DND-41 (cell line): Measurements from ENCODE around the gene FAXDC2.

ENCODE experiments used
- ATAC-seq: fragments of 200-7000 bp; cut with Tn5 transposase; 3 replicates; pipeline ENCODE4 v1.9.1; 2021; ENCODE audit warnings: low read depth; ENCODE audit not compliant: insufficient read depth
- DNase-seq: peaks from one replicate; pipeline ENCODE4 v3.0.0-alpha.2; 2020
- H2AFZ ChIP-seq: 2 replicates; pipeline ENCODE4 v1.6.0; 2012; ENCODE audit warnings: low read depth, low read length
- H3K27ac ChIP-seq: 2 replicates; pipeline ENCODE4 v1.5.1; 2012; ENCODE audit warnings: low read length, inconsistent platforms
- H3K27me3 ChIP-seq: fragments of 200-600 bp; sonication (generic); 2 replicates; pipeline ENCODE4 v1.6.0; 2012; ENCODE audit warnings: low read length, mild to moderate bottlenecking, inconsistent platforms; ENCODE audit not compliant: insufficient read depth, poor library complexity
- H3K36me3 ChIP-seq: 2 replicates; pipeline ENCODE4 v1.5.1; 2012; ENCODE audit warnings: low read length, inconsistent platforms; ENCODE audit not compliant: insufficient read depth
- H3K4me1 ChIP-seq: 2 replicates; pipeline ENCODE4 v1.5.1; 2012; ENCODE audit warnings: mild to moderate bottlenecking, low read length; ENCODE audit not compliant: insufficient read depth
- H3K4me2 ChIP-seq: 2 replicates; pipeline ENCODE4 v1.6.0; 2012; ENCODE audit warnings: mild to moderate bottlenecking, moderate library complexity, low read length, inconsistent platforms; ENCODE audit not compliant: insufficient read depth
- H3K4me3 ChIP-seq, 2 experiments: fragments of 200-600 bp in 1 of 2; shearing (Covaris generic) in 1 of 2; 2 replicates each; pipeline ENCODE4 v1.5.1; 2012 to 2016; ENCODE audit warnings: inconsistent platforms in 2 of 2, low read length in 2 of 2, mild to moderate bottlenecking in 2 of 2, low read depth in 1 of 2, moderate library complexity in 1 of 2
- H3K79me2 ChIP-seq: 2 replicates; pipeline ENCODE4 v1.6.0; 2012; ENCODE audit warnings: low read length, inconsistent platforms; ENCODE audit not compliant: insufficient read depth
- H3K9ac ChIP-seq: 2 replicates; pipeline ENCODE4 v1.6.0; 2012; ENCODE audit warnings: low read depth, mild to moderate bottlenecking, inconsistent platforms, low read length, moderate library complexity
- H3K9me3 ChIP-seq: 2 replicates; pipeline ENCODE4 v1.5.1; 2012; ENCODE audit warnings: low read length, moderate library complexity, mild to moderate bottlenecking, inconsistent platforms; ENCODE audit not compliant: insufficient read depth, severe bottlenecking
- H4K20me1 ChIP-seq: 2 replicates; pipeline ENCODE4 v1.6.0; 2012; ENCODE audit warnings: low read length; ENCODE audit not compliant: insufficient read depth
- EZH2 ChIP-seq: IDR thresholded peaks from 3 replicates; pipeline ENCODE4 v1.6.1; 2012; ENCODE audit warnings: borderline replicate concordance, low read depth, mild to moderate bottlenecking, moderate library complexity, low read length, inconsistent platforms; ENCODE audit not compliant: severe bottlenecking
- TF ChIP-seq, protein P1 (sequence below): IDR thresholded peaks from 2 replicates; pipeline ENCODE4 v1.5.1; 2012; ENCODE audit warnings: borderline replicate concordance, low read length, moderate library complexity, mild to moderate bottlenecking; ENCODE audit not compliant: poor library complexity, severe bottlenecking; ENCODE audit errors: extremely low read depth

The FAXDC2 gene

DNA sequence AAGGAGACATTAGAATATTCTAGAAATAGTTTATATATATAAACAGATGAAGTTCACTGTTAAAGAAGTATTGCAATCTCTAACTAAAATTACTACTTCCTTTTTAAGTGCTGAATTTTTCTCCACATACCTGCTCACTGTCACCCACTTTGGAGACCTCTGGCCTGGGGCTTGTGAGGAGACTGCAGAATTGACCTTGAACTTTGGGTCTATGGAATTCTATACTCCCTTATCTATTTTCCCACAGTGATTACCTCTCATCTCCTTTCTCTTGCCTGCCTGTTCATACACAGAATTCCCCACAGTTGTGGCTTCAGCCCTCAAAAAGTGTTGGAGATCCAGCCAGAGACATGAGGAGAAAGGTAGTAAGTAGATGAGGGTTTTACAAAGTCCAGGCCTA lies 49.8 kb downstream of the FAXDC2 start:
- H3K4me2 ChIP-seq: no peak overlapping the region
- H2AFZ ChIP-seq: no peak overlapping the region
- no peak for DNase-seq
- H3K9me3 ChIP-seq: no peaks in the 10 kb centered on the region
- no peak overlapping the region for H3K27ac ChIP-seq
- peaks cover 51% of the 10 kb centered on the region for H3K79me2 ChIP-seq
- H3K36me3 ChIP-seq: peaks cover 93% of the 10 kb centered on the region
- no peak for ATAC-seq
- H3K4me1 ChIP-seq: no peaks in the 10 kb centered on the region
- peaks cover 55% of the 10 kb centered on the region for H4K20me1 ChIP-seq
- TF ChIP-seq, protein P1, sequence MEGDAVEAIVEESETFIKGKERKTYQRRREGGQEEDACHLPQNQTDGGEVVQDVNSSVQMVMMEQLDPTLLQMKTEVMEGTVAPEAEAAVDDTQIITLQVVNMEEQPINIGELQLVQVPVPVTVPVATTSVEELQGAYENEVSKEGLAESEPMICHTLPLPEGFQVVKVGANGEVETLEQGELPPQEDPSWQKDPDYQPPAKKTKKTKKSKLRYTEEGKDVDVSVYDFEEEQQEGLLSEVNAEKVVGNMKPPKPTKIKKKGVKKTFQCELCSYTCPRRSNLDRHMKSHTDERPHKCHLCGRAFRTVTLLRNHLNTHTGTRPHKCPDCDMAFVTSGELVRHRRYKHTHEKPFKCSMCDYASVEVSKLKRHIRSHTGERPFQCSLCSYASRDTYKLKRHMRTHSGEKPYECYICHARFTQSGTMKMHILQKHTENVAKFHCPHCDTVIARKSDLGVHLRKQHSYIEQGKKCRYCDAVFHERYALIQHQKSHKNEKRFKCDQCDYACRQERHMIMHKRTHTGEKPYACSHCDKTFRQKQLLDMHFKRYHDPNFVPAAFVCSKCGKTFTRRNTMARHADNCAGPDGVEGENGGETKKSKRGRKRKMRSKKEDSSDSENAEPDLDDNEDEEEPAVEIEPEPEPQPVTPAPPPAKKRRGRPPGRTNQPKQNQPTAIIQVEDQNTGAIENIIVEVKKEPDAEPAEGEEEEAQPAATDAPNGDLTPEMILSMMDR: no peak
- no peak for TF ChIP-seq EZH2
- no peaks in the 10 kb centered on the region for H3K27me3 ChIP-seq
- H3K9ac ChIP-seq: no peak overlapping the region
- H3K4me3 ChIP-seq: no peak overlapping the region

- TF ChIP-seq EZH2: no peak
- TF ChIP-seq, protein P1: no peak
- DNase-seq: no peak
- H3K4me3 ChIP-seq: no peak overlapping the region
- H3K4me1 ChIP-seq: no peaks in the 10 kb centered on the region
- H3K27ac ChIP-seq: no peak overlapping the region
- no peak overlapping the region for H3K9ac ChIP-seq
- no peak overlapping the region for H2AFZ ChIP-seq
- H4K20me1 ChIP-seq: peaks cover 53% of the 10 kb centered on the region
- no peaks in the 10 kb centered on the region for H3K27me3 ChIP-seq
- peaks cover 93% of the 10 kb centered on the region for H3K36me3 ChIP-seq
- H3K9me3 ChIP-seq: no peaks in the 10 kb centered on the region
- no peak overlapping the region for H3K4me2 ChIP-seq
- peaks cover 67% of the 10 kb centered on the region for H3K79me2 ChIP-seq
- no peak for ATAC-seq
Observed at GRCh38 chr5:154797762-154798161, 52.6 kb downstream of the FAXDC2 start.

DNA sequence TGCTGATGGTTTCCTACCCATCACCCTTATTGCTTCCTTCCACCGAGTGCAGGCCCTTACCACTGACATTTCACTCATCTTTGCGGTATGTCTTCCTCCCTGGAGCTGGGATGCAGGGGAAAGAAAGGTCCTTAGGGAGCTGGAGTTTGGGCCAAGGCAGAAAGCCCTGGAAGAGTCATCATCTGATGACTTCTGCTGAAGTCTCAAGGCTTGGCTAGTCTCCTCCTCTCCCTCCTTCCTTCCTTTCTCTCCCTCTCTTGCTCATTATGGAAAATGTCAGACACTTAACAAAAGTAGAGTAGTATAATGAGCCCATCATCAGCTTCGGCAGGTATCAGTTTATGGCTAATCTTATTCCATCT lies 55.2 kb downstream of the FAXDC2 start:
- H3K9me3 ChIP-seq: no peaks in the 10 kb centered on the region
- peaks cover 92% of the 10 kb centered on the region for H3K36me3 ChIP-seq
- H4K20me1 ChIP-seq: peaks cover 56% of the 10 kb centered on the region
- no peak overlapping the region for H3K9ac ChIP-seq
- no peak overlapping the region for H3K4me3 ChIP-seq
- no peak for DNase-seq
- H3K27ac ChIP-seq: no peak overlapping the region
- no peak for ATAC-seq
- no peak overlapping the region for H2AFZ ChIP-seq
- no peak for TF ChIP-seq EZH2
- TF ChIP-seq, protein P1: no peak
- no peaks in the 10 kb centered on the region for H3K27me3 ChIP-seq
- peaks cover 76% of the 10 kb centered on the region for H3K79me2 ChIP-seq
- H3K4me1 ChIP-seq: no peaks in the 10 kb centered on the region
- no peak overlapping the region for H3K4me2 ChIP-seq
